A549 (cell line): ENCODE data around the gene UBE2L5. TPM values are rescaled to one million over a fixed set of nuclear protein-coding genes. Genes with fewer than 3 reads are reported as not detected.

Experiments used
- ATAC-seq, 2 experiments: fragments of 200-7000 bp in 1 of 2; fragments of >200 bp in 1 of 2; cut with Nextera tagmentation in 1 of 2; cut with Tn5 transposase in 1 of 2; 3 replicates each; pipeline versions ENCODE4 v1.8.0 to v1.9.1; 2018 to 2020; ENCODE audit warnings: mild to moderate bottlenecking in 1 of 2, moderate library complexity in 1 of 2
- CTCF ChIA-PET: fragments of 300-600 bp; sonication (Branson Sonifier 250); formaldehyde crosslinking; extraction: SDS; loops from one replicate; lab custom pipeline; 2021; ENCODE audit warnings: antibody characterized with exemption, inconsistent platforms; lab: Yijun Ruan, JAX
- POLR2A ChIA-PET: fragments of 350-600 bp; formaldehyde crosslinking; extraction: SDS; loops from one replicate; lab custom pipeline; 2021; ENCODE audit warnings: antibody characterized with exemption, inconsistent platforms; lab: Yijun Ruan, JAX
- DNase-seq, 2 experiments: peaks; one replicate each; pipeline versions ENCODE4 v3.0.0 to v3.0.0-alpha.2; 2011 to 2016; ENCODE audit warnings: low read depth in 1 of 2, low spot score in 1 of 2
- FAIRE-seq: peaks from 2 replicates; lab custom pipeline; 2011; peaks lifted over from hg19 to GRCh38; lab: Jason Lieb, UNC
- H3K27ac ChIP-seq, 2 experiments: fragments of >200 bp; sonication (Bioruptor Twin); formaldehyde crosslinking; 3 replicates each; pipeline ENCODE4 v1.5.1; 2016 to 2017
- H3K4me1 ChIP-seq: fragments of >200 bp; sonication (Bioruptor Twin); formaldehyde crosslinking; 3 replicates; pipeline ENCODE4 v1.6.1; 2016
- H3K4me2 ChIP-seq: fragments of >200 bp; sonication (Bioruptor Twin); formaldehyde crosslinking; 3 replicates; pipeline ENCODE4 v1.6.1; 2016
- H3K4me3 ChIP-seq: fragments of >200 bp; sonication (Bioruptor Twin); formaldehyde crosslinking; 3 replicates; pipeline ENCODE4 v1.5.1; 2016
- H3K9me3 ChIP-seq: fragments of >200 bp; sonication (Bioruptor Twin); formaldehyde crosslinking; 3 replicates; pipeline ENCODE4 v1.6.1; 2016
- EHMT2 ChIP-seq: fragments of 200-600 bp; sonication (generic); IDR thresholded peaks from 2 replicates; pipeline ENCODE4 v1.6.1; 2016; ENCODE audit warnings: antibody characterized with exemption, low read depth, mild to moderate bottlenecking, moderate library complexity
- GATA3 ChIP-seq: IDR thresholded peaks from 2 replicates; pipeline ENCODE4 v1.6.1; 2012; ENCODE audit warnings: borderline replicate concordance
- HDAC2 ChIP-seq: fragments of 200-600 bp; sonication (generic); IDR thresholded peaks from 2 replicates; pipeline ENCODE4 v1.6.1; 2016
- HOXB13 ChIP-seq: fragments of 250-450 bp; sonication (Bioruptor Pico); IDR thresholded peaks from 2 replicates; pipeline ENCODE4 v1.5.0; 2020; ENCODE audit warnings: low read depth, mild to moderate bottlenecking, moderate library complexity
- KDM5A ChIP-seq: fragments of 200-600 bp; sonication (generic); IDR thresholded peaks from 2 replicates; pipeline ENCODE4 v1.6.1; 2016; ENCODE audit warnings: antibody characterized with exemption, mild to moderate bottlenecking
- NPAS2 ChIP-seq: fragments of 250-450 bp; sonication (Bioruptor Pico); IDR thresholded peaks from 2 replicates; pipeline ENCODE4 v1.8.0; 2022; ENCODE audit warnings: mild to moderate bottlenecking, moderate library complexity, borderline replicate concordance
- POLR2AphosphoS2 ChIP-seq: conservative IDR thresholded peaks from 2 replicates; pipeline ENCODE4 v1.6.1; 2012; ENCODE audit warnings: low read length, improper control_type of control experiment, inconsistent platforms
- RAD21 ChIP-seq, 2 experiments: fragments of >200 bp in 1 of 2; sonication (Bioruptor Twin) in 1 of 2; formaldehyde crosslinking in 1 of 2; IDR thresholded peaks in 1 of 2; conservative IDR thresholded peaks in 1 of 2; 2 replicates in 1 of 2; 3 replicates in 1 of 2; pipeline ENCODE4 v1.6.1; 2012 to 2018; ENCODE audit warnings: inconsistent platforms in 1 of 2
- RCOR1 ChIP-seq: fragments of 150-350 bp; IDR thresholded peaks from 2 replicates; pipeline ENCODE4 v1.6.1; 2014; ENCODE audit warnings: antibody characterized with exemption, low read length, low read depth
- SMC3 ChIP-seq: fragments of >200 bp; sonication (Bioruptor Twin); formaldehyde crosslinking; IDR thresholded peaks from 3 replicates; pipeline ENCODE4 v1.6.1; 2018; ENCODE audit warnings: inconsistent platforms
- TFCP2L1 ChIP-seq: fragments of 250-450 bp; sonication (Bioruptor Pico); IDR thresholded peaks from 2 replicates; pipeline ENCODE4 v1.5.0; 2021; ENCODE audit warnings: mild to moderate bottlenecking
- ZFP36 ChIP-seq: fragments of 450-650 bp; IDR thresholded peaks from 2 replicates; pipeline ENCODE4 v1.6.1; 2014; ENCODE audit warnings: borderline replicate concordance; ENCODE audit not compliant: partially characterized antibody
- WGBS: methylation state at CpG from one replicate; pipeline ENCODE4 v1.1.6; 2017; ENCODE audit errors: missing lambda C conversion rate; 5-methylcytosine and 5-hydroxymethylcytosine counted together
- polyA plus RNA-seq, 4 experiments: library from polyadenylated mRNA; depleted of rRNA in 3 of 4; stranded (reverse); fragments of >200 nt; fragmentation: RNase III in 1 of 4; extraction: RNeasy Plus Mini Kit Qiagen cat#74134 plus additional on column Dnase treatment in 1 of 4; gene quantifications; 2 replicates in 3 of 4; 3 replicates in 1 of 4; pipeline ENCODE4 v1.2.3, GENCODE V29; 2011 to 2017
- TF ChIP-seq, protein P1 (sequence below): IDR thresholded peaks from 2 replicates; pipeline ENCODE4 v1.6.1; 2012
- TF ChIP-seq, protein P2 (sequence below): fragments of >200 bp; sonication (Bioruptor Twin); formaldehyde crosslinking; IDR thresholded peaks from 3 replicates; pipeline ENCODE4 v1.5.1; 2016
- TF ChIP-seq, protein P3 (sequence below): fragments of 200-600 bp; sonication (generic); IDR thresholded peaks from 2 replicates; pipeline ENCODE4 v1.6.1; 2016; ENCODE audit warnings: antibody characterized with exemption, mild to moderate bottlenecking, moderate library complexity

UBE2L5 gene
- polyA plus RNA-seq, 2 of the 4 experiments (the other 2 are of a cell fraction), result 0.31 TPM; not detected in 1

DNA sequence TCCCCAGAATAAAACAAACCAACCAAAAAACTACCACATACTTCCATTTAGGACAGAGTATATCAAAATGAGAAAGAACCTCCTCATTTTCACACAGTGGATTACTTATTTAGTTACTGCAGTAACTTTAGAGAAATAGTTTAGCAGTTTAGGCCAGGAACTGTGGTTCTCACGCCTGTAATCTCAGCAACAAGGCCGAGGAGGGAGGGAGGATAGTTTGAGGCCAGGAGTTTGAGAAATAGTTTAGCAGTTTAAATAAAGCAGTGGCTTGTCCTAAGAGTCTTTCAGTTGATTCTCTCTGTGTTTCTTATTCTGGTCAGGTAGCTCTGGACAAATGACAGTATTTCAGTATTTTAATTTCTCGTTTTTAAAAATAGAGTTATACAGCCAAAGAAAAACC, 34.0 kb downstream of the UBE2L5 start:
- POLR2A ChIA-PET, result interaction anchor here (0.6 kb wide), 1 partner anchor 24 kb away, joined by 4 read pairs; no protein-coding TSS in a partner anchor
- Histone ChIP-seq H3K27ac (no peak overlapping the region), H3K4me3 (no peak overlapping the region), H3K4me1 (peaks cover under 1% of the 10 kb centered on the region; the same call in 1 of the 3 replicates), H3K4me2 (no peak overlapping the region), H3K9me3 (no peaks in the 10 kb centered on the region)
- no peak; a peak in 1 of 6 replicates for ATAC-seq
- DNase-seq, result no peak
- WGBS, result 85% methylated on average over 3 of the region's 3 CpGs
- CTCF ChIA-PET, result interaction anchor here (1.2 kb wide), 1 partner anchor 12 kb away, joined by 3 read pairs; no protein-coding TSS in a partner anchor
- no peak for FAIRE-seq
- TF ChIP-seq, protein P1, sequence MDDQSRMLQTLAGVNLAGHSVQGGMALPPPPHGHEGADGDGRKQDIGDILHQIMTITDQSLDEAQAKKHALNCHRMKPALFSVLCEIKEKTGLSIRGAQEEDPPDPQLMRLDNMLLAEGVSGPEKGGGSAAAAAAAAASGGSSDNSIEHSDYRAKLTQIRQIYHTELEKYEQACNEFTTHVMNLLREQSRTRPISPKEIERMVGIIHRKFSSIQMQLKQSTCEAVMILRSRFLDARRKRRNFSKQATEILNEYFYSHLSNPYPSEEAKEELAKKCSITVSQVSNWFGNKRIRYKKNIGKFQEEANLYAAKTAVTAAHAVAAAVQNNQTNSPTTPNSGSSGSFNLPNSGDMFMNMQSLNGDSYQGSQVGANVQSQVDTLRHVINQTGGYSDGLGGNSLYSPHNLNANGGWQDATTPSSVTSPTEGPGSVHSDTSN, result no peak
- no peak for TF ChIP-seq EHMT2
- TF ChIP-seq ZFP36, result no peak
- no peak for TF ChIP-seq POLR2AphosphoS2
- no peak for TF ChIP-seq HDAC2
- no peak for TF ChIP-seq KDM5A
- TF ChIP-seq RAD21 (conservative IDR thresholded peaks at IDR 0.05 in 1 of 2, IDR thresholded peaks at IDR 0.05 in 1 of 2), result no peak
- no peak for TF ChIP-seq RCOR1
- TF ChIP-seq SMC3, result no peak
- TF ChIP-seq, protein P2, sequence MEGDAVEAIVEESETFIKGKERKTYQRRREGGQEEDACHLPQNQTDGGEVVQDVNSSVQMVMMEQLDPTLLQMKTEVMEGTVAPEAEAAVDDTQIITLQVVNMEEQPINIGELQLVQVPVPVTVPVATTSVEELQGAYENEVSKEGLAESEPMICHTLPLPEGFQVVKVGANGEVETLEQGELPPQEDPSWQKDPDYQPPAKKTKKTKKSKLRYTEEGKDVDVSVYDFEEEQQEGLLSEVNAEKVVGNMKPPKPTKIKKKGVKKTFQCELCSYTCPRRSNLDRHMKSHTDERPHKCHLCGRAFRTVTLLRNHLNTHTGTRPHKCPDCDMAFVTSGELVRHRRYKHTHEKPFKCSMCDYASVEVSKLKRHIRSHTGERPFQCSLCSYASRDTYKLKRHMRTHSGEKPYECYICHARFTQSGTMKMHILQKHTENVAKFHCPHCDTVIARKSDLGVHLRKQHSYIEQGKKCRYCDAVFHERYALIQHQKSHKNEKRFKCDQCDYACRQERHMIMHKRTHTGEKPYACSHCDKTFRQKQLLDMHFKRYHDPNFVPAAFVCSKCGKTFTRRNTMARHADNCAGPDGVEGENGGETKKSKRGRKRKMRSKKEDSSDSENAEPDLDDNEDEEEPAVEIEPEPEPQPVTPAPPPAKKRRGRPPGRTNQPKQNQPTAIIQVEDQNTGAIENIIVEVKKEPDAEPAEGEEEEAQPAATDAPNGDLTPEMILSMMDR, result no peak
- no peak for TF ChIP-seq NPAS2 (CRISPR knock-in tag)
- no peak for TF ChIP-seq HOXB13 (CRISPR knock-in tag)
- TF ChIP-seq, protein P3, sequence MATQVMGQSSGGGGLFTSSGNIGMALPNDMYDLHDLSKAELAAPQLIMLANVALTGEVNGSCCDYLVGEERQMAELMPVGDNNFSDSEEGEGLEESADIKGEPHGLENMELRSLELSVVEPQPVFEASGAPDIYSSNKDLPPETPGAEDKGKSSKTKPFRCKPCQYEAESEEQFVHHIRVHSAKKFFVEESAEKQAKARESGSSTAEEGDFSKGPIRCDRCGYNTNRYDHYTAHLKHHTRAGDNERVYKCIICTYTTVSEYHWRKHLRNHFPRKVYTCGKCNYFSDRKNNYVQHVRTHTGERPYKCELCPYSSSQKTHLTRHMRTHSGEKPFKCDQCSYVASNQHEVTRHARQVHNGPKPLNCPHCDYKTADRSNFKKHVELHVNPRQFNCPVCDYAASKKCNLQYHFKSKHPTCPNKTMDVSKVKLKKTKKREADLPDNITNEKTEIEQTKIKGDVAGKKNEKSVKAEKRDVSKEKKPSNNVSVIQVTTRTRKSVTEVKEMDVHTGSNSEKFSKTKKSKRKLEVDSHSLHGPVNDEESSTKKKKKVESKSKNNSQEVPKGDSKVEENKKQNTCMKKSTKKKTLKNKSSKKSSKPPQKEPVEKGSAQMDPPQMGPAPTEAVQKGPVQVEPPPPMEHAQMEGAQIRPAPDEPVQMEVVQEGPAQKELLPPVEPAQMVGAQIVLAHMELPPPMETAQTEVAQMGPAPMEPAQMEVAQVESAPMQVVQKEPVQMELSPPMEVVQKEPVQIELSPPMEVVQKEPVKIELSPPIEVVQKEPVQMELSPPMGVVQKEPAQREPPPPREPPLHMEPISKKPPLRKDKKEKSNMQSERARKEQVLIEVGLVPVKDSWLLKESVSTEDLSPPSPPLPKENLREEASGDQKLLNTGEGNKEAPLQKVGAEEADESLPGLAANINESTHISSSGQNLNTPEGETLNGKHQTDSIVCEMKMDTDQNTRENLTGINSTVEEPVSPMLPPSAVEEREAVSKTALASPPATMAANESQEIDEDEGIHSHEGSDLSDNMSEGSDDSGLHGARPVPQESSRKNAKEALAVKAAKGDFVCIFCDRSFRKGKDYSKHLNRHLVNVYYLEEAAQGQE, result no peak
- TF ChIP-seq, all 56 proteins: peak for 0

DNA sequence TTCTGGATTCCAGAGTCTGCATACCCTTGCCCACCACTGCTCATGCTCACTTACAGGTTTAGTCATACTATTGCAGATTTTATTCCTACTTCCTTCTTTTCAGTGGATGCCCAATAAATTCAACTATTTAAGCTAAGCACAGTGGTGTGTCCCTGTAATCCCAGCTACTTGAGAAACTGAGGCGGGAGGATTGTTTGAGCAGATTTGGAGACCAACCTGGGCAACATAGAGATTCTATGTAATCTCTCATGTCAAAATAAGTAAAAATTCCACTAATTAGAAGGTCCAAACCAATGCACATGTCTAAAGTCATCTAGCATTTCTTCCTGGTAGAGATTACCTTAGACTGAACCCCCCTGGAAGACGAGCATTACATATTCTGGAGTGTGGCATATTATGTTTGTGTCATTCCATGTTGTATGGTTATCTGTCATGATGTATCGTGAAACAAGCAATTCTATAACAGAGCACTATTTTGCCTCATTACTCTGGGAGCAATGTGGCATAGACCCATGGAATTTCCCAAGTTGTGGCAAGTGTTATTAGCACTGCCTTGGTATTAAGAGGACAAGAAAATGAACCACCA, 35.1 kb downstream of the UBE2L5 start:
- ChIA-PET POLR2A (interaction anchor here (0.7 kb wide), 1 partner anchor 93 kb away, joined by 3 read pairs; no protein-coding TSS in a partner anchor), CTCF (no interaction called here)
- Histone ChIP-seq H3K27ac (no peak overlapping the region), H3K4me1 (peaks cover 10% of the 10 kb centered on the region; the same call in 1 of the 3 replicates), H3K4me3 (no peak overlapping the region), H3K4me2 (no peak overlapping the region), H3K9me3 (no peaks in the 10 kb centered on the region)
- WGBS, result 89% methylated on average over 3 of the region's 3 CpGs
- DNase-seq (no peak), ATAC-seq (no peak; a peak in 2 of 6 replicates), FAIRE-seq (no peak)
- no peak for TF ChIP-seq GATA3
- TF ChIP-seq TFCP2L1, result 0 out of 2 replicates have a peak, but pooled peaks have one; percentile 23
- TF ChIP-seq, all 56 proteins: peak for 1
